AG20443 (cell line): ENCODE measurements around the gene DIPK1A.

ENCODE experiments used
- DNase-seq: peaks from one replicate; pipeline ENCODE4 v3.0.0; 2012; ENCODE audit warnings: low spot score, mixed read lengths

The DIPK1A gene

DNA sequence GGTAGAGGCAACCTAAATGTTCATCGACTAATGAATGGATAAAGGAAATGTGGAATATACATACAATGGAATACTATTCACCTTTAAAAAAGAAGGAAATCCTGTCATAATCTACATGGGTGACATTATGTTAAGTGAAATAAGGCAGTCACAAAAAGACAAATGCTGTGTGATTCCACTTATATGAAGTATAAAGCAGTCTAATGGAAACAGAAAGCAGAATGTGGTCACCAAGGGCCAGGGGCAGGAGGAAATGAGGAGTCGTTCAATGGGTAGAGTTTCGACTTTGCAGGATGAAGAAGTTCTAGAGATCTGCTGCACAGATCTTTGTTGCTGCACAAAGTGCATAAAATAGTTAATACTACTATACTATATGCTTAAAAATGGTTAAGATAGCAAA lies 7.8 kb downstream of the DIPK1A start:
- DNase-seq: no peak

DNA sequence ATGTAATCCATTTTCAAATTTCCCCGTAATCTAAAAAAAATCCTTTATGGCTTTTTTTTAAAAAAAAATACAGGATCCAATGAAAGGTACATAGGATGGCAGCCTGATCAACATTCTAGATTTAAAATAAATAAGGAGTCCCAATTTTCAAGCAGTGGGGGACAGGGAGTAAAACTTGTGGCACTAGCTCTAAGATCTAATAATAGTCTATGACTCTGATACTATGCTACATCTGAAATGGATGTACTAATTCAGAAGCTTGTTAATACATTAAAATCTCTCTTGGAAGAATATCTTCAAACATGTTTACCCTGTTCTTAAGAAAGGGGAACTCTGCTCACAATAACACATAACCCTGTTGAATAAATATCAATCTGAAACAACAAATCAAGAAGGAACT lies 8.5 kb downstream of the DIPK1A start:
- DNase-seq: no peak

DNA sequence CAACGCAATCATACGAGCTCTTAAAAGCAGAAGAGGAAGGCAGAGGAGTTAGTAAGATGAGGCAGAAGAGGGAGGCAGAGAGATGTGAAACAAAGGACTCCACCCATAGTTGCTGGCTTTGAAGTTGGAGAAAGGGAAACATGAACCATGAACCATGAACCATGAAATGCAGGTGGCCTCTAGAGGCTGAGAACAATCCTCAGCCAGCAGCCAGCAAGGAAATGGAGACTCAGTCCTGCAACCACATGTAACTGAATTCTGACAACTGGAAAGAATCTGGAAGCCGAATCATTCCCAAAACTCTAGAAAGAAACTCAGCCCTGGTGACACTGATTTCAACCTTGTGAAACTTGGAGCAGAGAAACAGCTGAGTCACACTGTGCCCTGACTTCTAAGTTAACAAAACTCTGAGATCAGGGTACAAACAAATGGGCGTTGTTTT lies 10.1 kb downstream of the DIPK1A start:
- peak; percentile 69 for DNase-seq

DNA sequence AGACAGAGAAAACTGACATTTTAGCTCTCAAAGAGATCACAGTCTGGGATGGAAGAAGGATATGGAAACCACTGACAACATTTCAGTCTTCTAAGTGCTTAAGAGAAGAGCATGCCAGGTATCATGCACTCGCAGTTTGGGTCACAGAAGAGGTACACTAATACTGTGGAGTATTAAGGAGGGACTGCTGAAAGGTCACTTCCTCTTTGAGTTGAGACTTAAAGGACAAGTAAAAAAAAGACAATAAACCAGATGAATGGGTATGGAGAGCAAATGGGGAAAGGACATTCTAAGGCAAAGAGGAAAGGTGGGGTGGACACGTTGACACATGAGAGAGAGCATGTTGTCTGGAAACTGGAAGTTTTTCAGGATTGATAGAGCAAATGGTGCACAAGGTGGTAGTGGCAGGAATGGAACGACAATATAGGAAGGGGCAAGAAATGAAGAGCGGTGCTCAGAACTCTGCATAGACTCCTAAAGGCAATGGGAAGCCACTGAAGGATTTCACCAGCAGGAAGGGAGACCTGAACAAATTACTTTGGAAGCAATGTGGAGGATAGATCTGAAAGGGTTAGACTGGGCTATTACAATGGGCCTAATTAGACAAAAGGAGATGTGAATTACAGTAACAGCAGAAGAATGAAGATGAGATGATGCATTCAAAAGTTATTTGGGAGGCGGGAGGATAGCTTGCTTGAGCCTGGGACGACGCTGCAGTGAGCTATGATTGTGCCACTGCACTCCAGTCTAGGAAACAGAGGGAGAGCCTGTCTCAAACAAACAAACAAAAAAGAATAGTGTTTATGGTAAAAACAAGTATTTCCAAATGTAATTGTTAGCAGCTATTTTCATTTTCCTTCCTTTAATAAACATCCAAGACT lies 11.1 kb downstream of the DIPK1A start:
- DNase-seq: peak; percentile 64

DNA sequence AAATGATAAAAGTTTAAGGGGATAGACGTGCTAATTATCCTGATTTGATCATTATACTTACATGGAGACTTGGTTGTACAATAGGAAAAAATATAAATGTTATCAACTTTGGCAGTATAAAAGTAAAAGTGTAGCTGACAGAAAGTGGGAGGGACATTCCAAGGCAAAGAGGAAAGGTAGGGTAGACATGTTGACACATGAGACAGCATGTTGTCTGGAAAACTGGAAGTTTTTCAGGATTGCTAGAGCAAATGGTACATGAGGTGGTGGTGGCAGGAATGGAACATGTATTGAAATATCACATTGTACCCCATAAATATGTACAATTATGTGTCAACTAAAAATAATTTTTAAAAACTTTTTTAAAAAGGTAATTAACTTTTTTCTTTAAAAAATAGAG lies 13.2 kb downstream of the DIPK1A start:
- no peak for DNase-seq

DNA sequence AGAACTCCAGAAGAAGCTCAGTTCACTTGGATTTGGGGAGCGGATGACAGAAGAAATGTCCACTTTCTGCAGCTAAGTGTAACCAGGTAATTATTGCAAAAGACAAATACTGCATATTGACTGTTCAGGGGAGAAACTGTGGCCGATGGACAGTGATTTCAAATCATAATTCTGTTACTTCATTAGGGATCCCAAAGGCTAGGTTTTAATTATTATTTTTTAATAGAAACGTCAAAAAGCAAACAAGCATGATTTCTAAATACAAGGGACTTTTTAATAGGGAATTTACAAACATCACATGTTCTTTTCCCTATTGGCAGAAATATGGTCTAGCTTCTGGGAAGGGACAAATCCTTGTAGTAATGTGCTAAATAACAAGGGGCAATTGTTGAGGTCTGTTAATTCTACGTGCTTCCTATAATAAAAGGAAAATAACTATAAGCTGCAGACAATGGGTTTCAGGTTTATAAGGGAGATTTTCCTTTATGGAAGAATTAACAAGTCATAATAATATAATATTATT lies 15.5 kb downstream of the DIPK1A start:
- DNase-seq: no peak

DNA sequence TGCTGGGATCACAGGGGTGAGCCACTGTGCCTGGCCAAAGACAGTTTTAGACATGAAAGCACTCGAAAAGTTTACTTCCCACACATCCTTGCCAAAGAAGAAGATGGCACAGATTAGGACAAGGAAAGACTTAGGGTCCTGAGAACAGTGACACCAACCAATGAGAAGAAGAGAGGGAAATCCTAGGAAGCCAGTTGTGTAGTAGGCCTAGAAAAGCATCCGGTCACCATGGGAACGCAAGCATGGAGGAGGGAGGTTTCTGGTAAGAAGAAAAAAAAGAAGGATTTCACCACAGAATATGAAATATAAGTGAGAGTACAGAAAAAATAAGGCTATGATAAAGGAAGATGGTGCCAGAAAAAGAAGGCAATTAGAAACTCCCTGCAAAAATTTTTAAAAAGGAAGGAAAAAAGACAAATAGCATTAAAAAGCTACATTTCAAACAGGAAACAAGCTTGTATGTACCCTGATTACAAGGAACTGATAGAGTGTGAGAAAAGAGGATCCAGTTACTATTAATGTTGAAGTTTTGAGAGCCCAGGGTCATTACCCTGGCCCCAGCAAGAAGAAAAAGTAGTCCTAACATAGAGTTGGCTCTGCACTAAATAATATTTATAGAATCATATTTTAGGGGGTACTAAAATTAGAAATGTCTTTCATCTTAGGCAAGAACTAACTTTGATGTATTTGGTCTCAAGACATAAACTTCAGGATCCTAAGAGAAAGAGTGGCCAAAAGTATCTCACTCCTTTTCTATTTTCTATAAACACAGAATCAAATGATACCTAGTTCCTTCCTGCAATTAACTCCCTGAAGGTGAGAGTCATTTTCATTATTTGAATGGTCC lies 16.1 kb downstream of the DIPK1A start:
- no peak for DNase-seq

DNA sequence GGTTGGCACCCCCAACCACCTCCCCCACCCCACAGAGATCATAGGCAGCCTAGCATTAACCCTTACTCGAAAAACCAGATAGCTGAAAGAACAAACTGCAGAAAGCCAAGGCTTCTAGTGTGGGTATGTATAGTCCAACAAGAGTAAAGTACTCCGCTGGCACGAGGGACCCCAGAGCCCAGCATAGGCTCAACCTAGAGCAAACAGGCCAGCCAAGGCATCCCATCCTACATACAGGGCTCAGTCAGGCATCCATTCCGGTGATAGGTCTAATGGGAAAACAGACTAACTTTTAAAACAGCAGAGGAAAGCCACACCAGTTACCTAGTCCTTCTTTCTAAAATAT lies 17.8 kb downstream of the DIPK1A start:
- no peak for DNase-seq

DNA sequence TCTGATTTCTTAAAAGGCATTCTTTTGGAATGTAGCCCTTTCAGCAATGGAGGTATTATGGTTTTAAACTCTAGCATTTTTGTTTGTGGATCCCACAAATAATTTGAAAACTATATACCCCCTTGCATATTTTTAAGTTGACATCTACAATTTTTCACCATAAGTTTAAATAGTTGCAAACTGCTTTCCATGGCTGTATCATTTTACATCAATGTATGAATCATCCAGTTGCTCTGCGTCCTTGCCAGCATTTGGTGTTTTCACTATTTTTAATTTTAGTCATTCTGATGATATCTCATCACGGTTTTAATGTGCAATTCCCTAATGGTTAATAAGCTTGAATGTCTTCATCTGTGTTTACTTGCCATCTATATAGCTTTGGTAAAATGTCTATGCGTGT lies 20.7 kb downstream of the DIPK1A start:
- DNase-seq: peak; percentile 14

DNA sequence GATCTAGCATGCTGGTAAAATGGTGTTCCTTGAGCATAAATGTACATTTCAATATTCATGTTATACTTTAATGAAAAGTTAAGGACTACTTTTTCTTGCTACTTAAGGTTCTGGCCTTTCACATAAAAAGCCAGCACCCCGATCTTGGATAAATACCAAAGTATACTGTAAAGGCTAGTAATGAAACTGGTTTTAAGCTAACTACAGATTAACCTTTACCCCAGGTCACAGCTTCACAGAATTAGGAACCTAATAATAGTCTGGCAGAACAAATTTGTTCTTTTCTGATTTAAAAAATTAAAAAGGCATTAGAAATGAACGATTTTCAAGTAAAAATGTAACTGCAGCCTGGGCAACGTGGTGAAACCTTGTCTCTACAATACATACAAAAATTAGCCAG lies 23.5 kb downstream of the DIPK1A start:
- no peak for DNase-seq

DNA sequence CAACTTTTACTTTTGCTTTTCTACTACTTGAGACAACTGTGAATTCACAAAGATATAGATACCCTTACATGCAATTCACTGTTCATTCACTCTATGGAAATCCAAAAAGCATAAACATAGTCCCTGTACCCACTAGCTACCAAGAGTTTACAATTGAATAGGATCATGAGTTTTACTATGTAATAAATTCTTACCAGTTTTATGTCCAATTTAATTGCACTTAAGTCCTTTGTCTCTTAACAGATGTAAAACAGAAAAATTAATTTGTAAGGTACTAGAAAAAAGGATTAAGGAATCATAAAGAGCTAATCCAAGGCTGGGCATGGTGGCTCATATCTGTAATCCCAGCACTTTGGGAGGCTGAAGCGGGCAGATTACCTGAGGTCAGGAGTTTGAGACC lies 24.4 kb downstream of the DIPK1A start:
- DNase-seq: no peak

DNA sequence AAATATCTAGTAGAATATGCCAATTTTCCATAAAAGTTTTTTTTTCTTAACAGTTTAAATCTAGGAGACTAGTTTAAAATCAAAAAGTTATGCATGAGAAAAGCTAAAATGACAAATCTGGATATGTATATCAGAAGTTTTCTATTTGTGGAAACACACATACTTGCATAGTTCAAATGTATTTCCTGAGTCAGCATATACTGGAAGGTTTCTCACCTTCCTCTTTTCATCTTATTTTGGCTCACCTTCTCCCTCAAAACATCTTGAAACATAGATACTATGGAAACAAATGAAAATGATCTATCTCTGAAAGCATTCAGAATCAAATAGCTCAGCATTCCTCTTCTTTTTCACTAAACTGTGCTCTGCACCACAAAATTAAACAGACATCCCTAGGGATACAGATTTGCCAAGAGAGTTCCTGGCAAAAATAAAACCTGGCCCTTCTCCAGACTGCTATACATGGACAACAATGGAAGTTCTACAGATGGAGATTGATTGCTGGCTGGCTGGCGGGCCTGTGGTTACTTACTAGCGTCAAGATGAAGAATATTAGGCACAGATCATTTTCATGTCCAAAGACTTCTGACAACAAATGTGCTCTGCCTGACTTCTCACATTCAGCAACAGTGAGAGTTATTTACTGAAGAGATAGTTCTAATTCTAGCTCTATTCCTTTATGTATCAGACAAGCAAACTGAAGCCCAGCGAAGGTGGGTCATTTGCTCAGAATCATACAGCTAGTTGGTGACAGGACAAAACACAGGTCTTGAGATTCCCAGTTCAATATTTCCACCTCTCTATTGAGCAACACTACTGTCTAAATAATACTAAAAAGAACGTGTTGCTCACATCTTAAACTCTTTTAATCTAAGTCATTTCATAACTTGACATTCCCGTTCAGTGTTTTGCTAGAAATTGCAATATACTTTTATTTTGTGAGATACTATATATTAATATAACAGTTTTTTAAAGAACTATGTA lies 26.6 kb downstream of the DIPK1A start:
- peak; percentile 58 for DNase-seq

DNA sequence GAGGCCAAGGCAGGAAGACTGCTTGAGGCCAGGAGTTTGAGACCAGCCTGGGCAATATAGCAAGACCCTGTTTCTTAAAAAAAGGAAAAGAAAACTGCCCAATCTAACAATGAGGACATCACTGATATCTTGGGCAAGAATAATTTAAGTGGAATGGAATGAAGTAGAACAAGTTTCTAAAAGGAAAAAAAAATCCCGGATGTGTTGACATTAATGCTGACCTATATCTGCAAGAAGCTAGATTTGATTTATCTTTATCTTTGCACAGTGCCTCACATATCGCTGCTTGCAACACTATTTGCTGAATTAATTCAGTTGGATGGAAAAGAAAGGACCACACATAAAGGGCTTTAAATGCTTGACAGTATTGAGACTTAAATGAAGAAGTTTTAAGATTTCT lies 27.8 kb downstream of the DIPK1A start:
- no peak for DNase-seq

DNA sequence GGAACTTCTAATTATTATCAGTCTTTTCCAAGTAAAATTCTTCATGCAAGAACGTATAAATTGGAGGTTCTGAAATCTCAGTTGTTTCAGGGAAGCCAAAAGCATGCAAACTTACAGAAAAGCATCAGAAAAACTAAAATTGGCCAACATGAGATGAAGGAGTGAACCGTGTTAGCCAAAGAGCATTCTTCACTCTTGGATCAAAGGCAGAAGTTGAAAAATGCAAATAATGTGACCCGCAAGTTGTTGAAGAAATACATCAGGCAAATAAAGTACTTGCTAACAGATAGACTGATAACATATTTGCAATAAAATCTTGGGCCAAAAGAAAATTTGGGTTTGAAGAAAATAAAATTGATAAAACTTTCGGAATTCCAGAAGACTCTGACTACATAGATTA lies 29.6 kb downstream of the DIPK1A start:
- DNase-seq: no peak

DNA sequence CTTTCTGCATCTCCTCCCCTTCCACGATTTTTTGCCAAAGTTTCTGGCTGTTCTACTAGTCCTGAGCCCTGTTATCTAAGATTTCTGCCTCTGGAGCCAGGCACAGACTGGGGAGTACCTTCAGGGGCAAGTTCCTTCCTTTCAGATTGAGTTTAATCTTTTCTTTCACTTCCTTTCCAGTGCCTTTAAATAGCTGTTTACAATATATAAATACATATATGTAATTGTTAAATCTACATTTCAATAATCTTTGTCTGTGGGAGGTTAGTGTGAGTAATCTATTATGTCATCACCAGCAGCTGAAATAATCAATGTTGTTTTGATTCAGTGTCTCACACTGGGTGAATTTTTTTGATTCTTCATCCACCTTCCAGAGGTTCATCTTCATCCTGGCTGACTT lies 31.8 kb downstream of the DIPK1A start:
- no peak for DNase-seq

DNA sequence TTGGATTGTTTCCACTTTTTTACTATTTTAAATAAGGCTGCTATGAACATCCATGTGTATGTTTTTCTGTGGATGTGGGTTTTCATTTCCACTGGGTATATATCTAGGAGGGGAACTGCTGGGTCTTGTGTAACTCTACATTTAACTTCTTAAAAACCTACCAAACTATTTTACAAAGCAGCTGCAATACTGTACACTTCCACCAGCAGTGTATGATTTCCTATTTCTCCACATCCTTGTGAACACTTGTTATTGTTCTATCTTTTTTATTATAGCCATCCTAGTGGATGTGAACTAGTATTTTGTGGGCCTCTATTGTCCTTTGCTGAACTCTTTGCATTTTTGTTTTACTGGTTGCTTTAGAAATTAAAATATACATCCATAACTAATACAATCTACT lies 33.4 kb downstream of the DIPK1A start:
- DNase-seq: no peak

DNA sequence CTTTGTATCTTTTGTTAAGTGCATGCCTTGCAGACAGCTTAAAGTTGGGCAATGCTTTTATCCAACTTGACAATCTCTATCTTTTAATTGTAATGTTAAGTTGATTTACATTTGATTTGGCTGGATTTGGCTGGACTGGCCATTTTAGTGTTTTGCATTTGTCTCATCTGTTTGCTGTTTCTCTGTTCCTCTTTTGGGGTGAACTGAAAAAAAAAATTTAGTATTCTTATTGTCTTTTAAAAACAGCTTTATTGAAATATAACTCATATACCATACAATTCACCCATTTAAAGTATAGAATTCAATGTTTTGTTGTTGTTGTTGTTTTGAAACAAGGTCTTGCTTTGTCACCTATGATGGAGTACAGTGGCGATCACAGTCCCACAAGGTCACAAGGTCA lies 34.4 kb downstream of the DIPK1A start:
- no peak for DNase-seq

DNA sequence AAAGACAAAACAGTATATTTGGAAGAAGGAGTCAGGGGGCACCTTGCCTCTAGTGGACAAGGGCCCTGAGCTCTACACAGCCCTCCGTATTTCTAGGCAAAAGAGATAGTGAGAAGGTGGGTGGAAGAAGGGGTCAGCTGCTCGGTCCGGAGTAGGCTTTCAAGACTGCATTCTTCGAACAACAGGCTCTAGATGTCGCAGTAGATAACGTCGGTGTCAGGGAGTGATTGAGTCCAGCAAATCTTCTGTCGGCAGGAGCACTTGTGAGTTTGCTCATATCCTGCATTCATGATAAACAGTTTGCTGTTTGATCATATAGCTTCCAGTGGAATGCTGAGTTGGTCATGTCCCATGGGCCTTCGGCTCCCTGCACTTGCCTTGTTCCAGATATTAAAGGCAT lies 36.8 kb downstream of the DIPK1A start:
- DNase-seq: no peak

DNA sequence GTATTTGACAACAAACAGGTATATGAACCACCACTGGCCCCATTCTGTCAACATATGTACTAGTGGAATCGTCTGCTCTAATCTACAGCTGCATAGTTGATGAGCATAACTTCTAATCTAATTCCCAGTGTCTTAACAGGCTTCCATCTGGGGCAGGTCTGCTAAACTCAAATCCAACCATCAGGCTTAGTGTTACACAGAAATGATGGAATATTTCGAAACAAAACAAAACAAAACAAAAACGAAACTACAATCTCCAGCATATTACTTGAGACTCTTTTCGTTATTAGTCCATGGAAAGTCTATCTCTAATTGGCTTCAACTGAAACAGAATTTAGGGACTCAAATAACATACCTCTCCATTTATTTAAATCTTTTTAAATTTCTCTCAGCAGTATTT lies 37.6 kb downstream of the DIPK1A start:
- peak; percentile 31 for DNase-seq

DNA sequence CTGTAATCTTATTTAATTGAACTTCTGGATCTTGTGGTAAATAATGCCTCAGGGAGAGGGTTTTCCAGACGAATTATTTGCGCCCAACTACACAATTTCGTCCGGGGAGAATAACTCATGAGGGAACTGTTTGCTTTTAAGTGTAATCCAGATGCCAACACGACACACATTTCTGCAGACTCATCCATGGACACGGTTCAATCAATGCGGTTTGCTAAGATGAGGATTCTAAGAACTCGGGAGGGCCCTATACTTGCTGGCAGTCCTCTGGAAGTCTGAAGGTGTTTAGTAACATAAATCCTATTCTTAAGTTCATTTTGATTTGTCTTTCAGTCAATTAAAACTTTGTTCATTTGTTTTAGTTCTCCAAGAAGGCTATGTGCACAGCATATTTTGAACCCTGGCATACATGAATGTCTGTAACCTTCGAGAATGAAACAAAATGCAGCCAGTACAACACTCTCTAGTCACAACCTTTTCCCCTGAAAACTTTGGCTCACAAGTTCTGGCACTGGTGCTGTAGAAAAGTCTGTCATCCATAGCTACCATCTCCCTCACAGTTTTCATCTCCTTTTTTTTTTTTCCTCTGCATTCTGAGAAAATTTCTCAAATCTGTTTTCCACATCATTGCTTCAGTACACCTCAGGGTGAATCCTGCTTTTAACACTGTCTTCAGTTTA lies 38.8 kb downstream of the DIPK1A start:
- peak; percentile 80 for DNase-seq
